ENCODE data around the gene HPX. TPM values are rescaled to one million over a fixed set of nuclear protein-coding genes. Genes with fewer than 3 reads are reported as not detected.

HPX gene
- total RNA-seq, 4 donors from 2014 or later: 0.76 TPM; not detected in 3

GRCh38 chr11:6472934-6473333 is 32.1 kb upstream of the HPX start:
- intact Hi-C loops (cut with DNase I): no loop called here
- Histone ChIP-seq H3K27ac (peak overlapping the region; percentile 91 to 97 (median 94)), H3K27me3 (no peaks in the 10 kb centered on the region), H3K36me3 (peaks cover 3 to 14% (median 10%) of the 10 kb centered on the region in 3 donors), H3K4me3 (peak overlapping the region; percentile 60 to 94 (median 82)), H3K4me1 (peaks cover 13 to 47% (median 25%) of the 10 kb centered on the region in 3 donors), H3K9me3 (no peaks in the 10 kb centered on the region)
- TF ChIP-seq POLR2A (IDR thresholded peaks at IDR 0.05) (no peak), CTCF (IDR thresholded peaks at IDR 0.05) (no peak)
- 40% methylated on average over 1 of the region's 1 CpG; no CpG with 5 or more reads in 1 of the 2 donors for WGBS, 2 donors
- DNase-seq: no peak

GRCh38 chr11:6469599-6469998 is 28.8 kb upstream of the HPX start:
- TF ChIP-seq CTCF (IDR thresholded peaks at IDR 0.05) (no peak), POLR2A (IDR thresholded peaks at IDR 0.05) (no peak)
- no peaks in the 10 kb centered on the region for H3K9me3 ChIP-seq
- no peaks in the 10 kb centered on the region for H3K27me3 ChIP-seq
- H3K36me3 ChIP-seq: peaks cover 0 to 15% (median 0%) of the 10 kb centered on the region in 3 donors
- peak overlapping the region in 3 of 4 donors; percentile 55 to 77 (median 70) for H3K27ac ChIP-seq
- intact Hi-C loops (cut with DNase I): no loop called here
- 93 to 95% methylated on average over 1 of the region's 1 CpG for WGBS, 2 donors
- H3K4me3 ChIP-seq: no peak overlapping the region
- no peak for DNase-seq
- peaks cover 13 to 41% (median 22%) of the 10 kb centered on the region in 3 donors for H3K4me1 ChIP-seq

GRCh38 chr11:6468712-6469495 is 28.1 kb upstream of the HPX start:
- peaks cover 0 to 22% (median 0%) of the 10 kb centered on the region in 3 donors for H3K36me3 ChIP-seq
- peaks cover 7 to 35% (median 22%) of the 10 kb centered on the region in 3 donors for H3K4me1 ChIP-seq
- peak overlapping the region in 1 of 4 donors; percentile 6 for H3K4me3 ChIP-seq
- DNase-seq: no peak
- intact Hi-C loops (cut with DNase I): no loop called here
- H3K27ac ChIP-seq: peak overlapping the region in 3 of 4 donors; percentile 55 to 77 (median 70)
- no peaks in the 10 kb centered on the region for H3K27me3 ChIP-seq
- no peaks in the 10 kb centered on the region for H3K9me3 ChIP-seq
- WGBS, 2 donors: 36 to 52% methylated on average over 5 to 6 of the region's 6 CpGs
- TF ChIP-seq POLR2A (IDR thresholded peaks at IDR 0.05) (no peak), CTCF (IDR thresholded peaks at IDR 0.05) (no peak)

- TF ChIP-seq POLR2A (IDR thresholded peaks at IDR 0.05) (no peak), CTCF (IDR thresholded peaks at IDR 0.05) (no peak)
- intact Hi-C loops (cut with DNase I): no loop called here
- H3K36me3 ChIP-seq: peaks cover 25 to 88% (median 28%) of the 10 kb centered on the region in 3 donors
- no peak overlapping the region for H3K4me3 ChIP-seq
- no peaks in the 10 kb centered on the region for H3K27me3 ChIP-seq
- no peaks in the 10 kb centered on the region for H3K4me1 ChIP-seq
- no peaks in the 10 kb centered on the region for H3K9me3 ChIP-seq
- no peak for DNase-seq
- WGBS, 2 donors: 50 to 82% methylated on average over 1 of the region's 1 CpG
- H3K27ac ChIP-seq: no peak overlapping the region
Measured at GRCh38 chr11:6459099-6459450, 18.3 kb upstream of the HPX start.

GRCh38 chr11:6458352-6459098 is 17.7 kb upstream of the HPX start:
- intact Hi-C loops (cut with DNase I): no loop called here
- Histone ChIP-seq H3K9me3 (no peaks in the 10 kb centered on the region), H3K4me3 (no peak overlapping the region), H3K4me1 (no peaks in the 10 kb centered on the region), H3K27ac (no peak overlapping the region), H3K36me3 (peaks cover 25 to 88% (median 28%) of the 10 kb centered on the region in 3 donors), H3K27me3 (no peaks in the 10 kb centered on the region)
- WGBS, 2 donors: 65 to 67% methylated on average over 2 of the region's 2 CpGs
- TF ChIP-seq POLR2A (IDR thresholded peaks at IDR 0.05) (no peak), CTCF (IDR thresholded peaks at IDR 0.05) (no peak)
- DNase-seq: no peak
